Stimulated activated CD4-positive, alpha-beta T cell treated with anti-CD3 and anti-CD28 coated beads, Interleukin-12 subunit alpha, Interleukin-12 subunit beta, amount 100 ng/mL, for 48 hours (primary cell): Measurements from ENCODE around the gene PTCH1.

Experiments
- DNase-seq, 3 donors: peaks; one replicate each; pipeline ENCODE4 v3.0.0-alpha.2; 2020; ENCODE audit warnings: low read depth in 2 of 3, low spot score in 1 of 3

Gene PTCH1

DNA sequence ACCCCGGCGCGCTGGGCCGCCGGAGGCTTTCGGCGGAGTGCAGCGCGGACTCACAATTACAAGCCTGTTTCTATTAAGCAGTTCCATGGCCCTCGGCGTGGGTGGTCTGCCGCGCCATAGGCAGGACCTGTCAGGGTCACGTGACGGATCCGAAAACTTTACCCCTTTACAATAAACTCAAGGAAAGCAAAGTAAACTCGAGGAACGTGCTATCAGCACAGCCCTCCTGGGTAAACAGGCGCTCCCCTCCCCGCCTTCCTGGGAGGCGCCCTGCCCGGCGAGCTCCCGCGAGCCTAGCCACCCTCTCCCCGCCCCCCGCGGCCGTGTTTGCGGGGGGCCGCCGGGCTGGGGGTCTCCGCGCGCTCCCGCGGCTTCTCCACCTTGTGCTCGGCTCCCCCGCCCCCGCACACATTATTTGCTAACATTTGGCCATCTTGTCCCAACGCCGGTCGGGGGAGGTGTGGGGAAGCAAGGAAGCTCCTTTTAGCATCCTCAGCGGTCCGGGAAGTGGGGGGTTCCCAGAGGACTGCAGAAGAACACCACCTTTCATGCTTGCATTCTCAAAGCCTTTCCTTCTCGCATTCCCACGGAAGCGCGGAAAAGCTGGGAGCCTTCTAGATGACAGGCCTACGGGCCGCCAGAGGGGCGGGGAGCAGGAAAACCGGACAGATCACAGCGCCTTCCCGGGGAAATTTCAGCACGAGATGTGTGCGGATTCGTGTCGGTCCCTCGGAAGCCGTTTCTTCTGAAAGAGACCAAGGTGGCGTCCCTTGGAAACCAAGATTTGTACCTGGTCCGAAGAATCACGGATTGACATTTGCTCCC, at the start of gene PTCH1:
PTCH1 (minus strand) TSS at position 238 of the 825 bp plus-strand sequence.
- DNase-seq = peak in 1 of 3 donors; percentile 28

DNA sequence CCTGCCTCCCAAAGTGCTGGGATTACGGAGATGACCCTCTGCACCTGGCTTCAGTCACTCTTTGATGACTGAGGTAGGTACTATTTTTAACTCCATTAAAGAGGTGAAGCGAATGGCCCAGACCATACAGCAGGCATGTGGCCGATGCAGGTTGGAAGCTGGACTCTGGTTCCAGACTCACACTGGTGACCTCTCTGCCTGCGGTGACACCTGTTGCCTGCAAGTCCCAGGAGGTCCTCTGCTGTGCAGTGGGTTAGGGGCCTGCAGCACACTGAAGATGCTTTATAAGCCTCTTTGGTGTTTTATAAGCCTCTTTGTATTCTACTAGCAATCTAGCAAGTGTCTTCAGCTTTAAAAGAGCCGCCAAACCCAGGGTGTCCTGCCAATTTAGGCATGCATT, 49.2 kb upstream of the PTCH1 start:
- DNase-seq = no peak

DNA sequence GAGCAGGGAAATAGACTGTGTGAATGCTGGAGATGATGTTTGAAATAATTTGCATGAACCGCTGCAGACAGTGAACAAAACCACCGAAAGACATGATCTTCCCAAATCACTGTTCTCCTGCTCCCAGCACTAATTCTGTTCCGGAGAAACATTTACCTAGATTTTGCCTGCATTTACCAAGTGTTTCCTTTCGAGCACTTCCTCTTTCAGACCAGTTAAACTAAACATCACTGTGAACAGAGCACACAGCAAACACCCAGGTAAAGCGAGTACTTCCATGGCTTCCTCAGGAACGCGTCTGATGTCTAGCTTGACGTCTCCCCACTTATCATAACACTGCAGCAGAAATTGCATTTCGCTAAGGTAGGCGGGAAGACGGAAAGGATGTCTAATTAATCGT, 45.1 kb upstream of the PTCH1 start:
- no peak for DNase-seq

DNA sequence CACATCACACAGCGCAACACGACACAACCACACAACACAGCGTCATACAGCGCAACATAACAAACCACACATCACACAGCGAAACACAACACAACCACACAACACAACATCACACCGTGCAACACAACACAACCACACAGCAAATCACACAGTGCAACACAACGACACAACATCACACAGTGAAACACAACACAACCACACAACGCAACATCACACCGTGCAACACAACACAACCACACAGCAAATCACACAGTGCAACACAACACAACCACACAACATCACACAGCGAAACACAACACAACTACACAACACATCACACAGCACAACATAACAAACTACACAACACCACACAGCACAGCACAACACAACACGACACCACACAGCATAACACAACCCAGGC, 40.4 kb upstream of the PTCH1 start:
- no peak for DNase-seq

DNA sequence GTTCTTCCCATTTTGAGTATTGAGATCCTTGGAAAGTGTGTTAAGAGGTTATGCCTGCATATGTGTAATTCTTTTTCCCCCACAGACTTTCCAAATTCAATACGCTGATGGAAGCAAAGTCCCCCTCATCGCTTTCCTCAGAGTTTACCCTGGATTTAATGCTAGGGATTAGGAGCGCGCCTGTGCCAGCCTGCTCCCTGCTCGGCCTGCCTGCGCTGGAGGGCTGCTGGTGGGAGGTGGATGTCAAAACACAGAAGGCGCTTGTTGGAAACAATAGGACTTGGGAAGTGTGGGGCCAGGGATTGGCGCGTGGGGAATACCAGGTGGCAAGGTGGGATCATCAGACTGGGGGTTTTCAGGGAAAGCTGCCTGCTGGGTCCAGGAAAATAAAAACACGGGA, 39.8 kb upstream of the PTCH1 start:
- DNase-seq = no peak

DNA sequence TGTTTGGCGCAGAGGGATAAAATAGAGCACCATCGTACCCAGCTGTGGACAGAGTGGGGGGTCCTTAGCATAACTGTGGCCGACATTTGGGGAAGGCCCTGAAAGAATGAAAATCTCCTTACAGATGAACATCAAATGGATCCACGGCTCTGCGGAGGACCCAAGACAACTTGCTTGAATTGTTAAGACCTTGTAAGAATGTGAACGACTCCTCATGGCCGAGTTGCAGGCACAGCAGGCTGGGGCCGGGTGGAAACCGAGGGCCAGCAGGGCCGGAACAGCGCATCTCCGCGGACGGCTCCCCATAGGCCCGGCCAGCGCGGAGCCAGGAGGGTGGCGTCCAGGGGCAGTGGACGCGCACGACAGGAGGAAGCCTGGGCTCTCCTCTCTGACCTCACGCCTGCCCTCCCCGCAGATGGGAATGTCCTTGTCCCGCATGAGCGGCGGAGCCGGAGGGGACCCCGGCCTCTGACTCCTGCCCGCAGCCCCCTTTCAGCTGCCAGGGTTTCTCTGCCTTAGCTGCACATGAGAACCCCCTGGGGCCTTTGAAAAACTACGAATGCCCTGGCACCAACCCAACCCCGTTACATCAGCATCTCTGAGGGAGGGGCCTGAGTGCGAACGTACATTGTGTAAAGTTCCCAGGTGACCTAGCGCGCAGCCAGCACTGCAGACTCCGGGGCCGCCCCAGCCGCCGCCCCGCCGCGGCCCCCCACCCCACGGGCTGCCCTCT, 36.2 kb upstream of the PTCH1 start:
- no peak for DNase-seq

DNA sequence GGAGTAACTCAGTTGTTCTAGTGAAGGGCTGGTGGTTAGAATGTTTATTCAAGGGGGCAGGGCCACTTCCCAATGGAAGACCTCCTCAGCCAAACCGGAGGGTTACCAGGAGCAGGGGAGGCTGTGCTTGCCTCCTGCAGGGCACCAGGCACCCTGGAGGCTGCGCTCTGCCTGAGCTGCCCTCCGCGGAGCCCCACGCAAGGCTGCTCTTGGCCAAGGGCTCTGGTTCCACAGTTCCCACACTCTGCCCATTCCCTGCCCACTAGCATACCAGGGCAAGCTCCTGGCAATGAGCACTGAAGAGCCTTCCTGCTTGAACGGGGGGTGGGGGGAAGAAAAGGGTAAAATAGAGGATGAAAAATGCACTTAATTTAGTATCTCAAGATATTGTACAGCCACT, 35.5 kb upstream of the PTCH1 start:
- DNase-seq = no peak

DNA sequence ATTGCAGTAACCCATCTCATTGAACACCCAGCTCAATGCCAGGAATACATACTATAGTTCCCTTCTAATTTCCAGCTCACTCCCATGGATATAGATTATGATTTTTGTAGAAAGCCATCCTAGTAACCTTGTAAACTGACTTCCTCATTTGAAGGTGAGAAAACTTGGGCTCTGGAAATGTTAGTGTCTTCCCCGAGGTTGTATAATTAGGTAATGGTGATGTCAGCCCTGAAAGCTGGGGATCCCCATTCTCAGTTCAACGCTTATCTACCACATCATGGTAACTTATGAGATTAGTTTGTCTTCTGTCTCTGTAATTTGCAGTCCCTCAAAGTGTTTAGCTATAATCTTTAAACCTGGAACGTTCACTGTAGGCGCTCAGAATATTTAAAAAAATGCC, 34.6 kb upstream of the PTCH1 start:
- no peak for DNase-seq

DNA sequence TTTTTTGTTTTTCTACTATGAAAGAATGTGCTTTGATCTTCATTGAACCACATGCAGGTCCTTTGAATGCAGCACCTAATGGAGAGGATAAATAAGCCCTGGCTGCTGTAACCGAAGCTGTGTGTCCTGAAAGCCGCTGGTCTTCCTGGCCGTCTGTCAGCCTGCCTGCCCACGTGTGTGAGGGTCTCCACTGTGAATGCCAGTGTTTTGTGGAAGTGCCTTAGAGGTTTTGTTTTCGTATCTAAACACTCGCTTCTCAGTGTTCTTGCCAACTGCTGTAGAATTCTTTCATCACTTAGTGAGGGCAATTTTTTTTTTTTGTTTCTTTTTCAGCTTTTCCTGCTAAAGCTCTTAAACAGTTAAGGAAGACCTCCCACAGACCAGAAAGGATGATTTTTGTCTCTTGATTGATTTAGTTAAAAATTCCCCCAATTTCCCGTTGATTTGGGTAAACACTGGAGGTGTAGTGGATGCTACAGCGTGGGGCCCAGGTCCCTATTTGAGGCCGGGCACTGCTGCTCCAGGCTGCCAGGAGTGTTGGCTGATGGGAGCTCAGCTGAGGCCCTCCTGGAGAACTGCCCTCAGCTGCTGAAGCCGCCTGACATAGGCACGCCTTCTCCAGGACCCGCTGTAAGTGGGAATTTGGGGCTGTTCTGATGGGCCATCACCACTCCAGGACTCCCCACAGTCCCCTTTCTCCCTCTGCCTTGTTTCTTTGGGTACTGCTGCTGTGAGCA, 29.2 kb upstream of the PTCH1 start:
- no peak for DNase-seq

DNA sequence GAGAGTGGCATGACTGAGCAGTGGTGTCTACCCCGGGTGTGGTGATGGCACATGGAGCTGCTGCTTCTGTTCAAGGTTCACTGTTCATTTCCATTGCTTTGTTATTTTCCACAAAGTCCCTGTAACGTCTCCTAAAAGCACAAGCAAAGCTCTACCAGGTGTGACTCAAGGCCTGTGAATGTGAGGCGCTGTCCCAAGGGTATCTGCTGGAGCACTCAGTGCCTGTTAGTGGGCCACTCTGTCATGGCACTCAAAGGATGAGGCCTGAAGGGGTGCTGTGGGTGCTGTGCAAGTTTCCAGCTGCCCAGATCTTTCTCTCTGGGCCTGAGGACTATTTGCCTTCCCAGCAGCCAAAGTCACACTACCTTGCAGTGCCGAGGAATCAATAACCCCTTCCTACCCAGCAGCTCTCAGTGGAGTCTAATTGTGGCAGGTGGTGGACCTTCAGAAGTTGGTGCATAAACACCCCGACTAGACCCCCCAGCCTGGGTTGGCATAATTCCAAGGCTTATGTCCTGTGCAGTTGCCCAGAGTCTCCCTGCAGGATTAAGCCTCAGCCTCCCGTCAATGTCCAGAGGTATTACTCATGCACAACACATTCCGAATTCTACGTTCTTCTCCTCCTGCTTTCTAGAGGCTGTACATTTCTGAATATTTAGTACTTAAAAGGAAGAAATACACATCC, 17.4 kb upstream of the PTCH1 start:
- DNase-seq = no peak

DNA sequence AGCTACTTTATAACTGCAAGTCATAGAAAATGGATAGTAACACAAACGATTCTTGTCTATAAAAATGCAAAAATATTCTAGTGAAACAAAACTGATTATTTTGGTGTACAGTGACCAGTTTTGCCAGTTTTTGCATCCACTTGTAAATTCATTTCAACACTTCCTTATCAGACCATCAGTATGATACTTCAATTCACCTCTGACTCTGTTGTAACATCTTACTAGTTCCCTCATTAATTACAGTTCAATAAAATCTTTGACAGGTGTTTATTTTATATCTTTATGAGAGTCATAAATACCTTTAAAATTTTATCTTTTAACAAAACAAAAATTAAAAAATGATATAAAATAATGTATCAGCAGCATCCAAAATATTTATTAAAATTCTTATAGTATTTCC, 13.1 kb upstream of the PTCH1 start:
- DNase-seq = no peak

DNA sequence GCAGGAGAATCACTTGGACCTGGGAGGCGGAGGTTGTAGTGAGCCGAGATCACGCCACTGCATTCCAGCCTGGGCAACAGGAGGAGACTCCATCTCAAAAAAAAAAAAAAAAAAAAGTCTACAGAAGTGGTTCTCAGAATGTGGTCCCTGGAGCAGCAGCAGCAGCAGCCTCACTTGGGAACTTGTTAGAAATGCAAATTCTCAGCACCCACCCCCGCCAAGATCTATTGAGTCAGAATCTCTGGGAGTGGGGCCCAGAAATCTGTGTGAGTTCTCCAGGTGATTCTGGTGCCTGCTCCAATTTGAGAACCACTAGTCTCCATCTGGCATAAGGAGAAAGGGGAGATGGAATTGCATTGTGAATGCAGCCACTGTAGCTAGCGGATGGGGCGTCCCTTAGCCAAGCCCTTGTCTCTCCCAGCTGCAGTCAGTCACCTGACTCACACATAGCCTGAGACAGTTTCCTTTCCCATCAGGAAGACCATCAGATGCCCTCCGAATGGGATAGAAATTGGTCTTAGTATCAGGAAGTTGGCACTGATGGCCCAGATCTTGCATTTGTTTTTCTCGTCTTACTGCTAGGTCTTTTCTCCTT, 12.2 kb upstream of the PTCH1 start:
- DNase-seq = no peak

DNA sequence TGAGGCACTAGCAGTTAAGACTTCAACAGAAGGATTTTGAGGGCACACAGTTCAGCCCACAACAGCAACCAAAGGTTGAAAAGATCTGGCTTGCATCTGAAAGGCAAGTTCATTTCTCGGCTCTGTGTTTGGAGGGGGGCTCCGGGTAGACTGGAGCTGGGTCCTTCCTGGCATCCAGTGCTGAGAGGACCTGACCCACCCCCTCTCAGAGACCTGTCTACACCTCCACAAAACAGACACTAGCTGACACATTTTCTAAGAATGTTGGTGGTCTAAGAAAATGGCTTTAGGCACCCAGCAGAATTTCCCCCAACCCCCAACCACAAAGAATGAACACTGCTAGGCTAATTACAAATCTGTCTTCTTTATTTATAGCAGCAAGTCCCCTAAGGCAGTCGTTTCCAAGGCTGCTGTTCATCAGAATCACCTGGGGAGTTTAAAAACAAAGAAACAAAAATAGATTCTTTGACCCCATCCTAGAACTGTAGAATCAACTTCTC, 6.2 kb upstream of the PTCH1 start:
- DNase-seq = no peak

DNA sequence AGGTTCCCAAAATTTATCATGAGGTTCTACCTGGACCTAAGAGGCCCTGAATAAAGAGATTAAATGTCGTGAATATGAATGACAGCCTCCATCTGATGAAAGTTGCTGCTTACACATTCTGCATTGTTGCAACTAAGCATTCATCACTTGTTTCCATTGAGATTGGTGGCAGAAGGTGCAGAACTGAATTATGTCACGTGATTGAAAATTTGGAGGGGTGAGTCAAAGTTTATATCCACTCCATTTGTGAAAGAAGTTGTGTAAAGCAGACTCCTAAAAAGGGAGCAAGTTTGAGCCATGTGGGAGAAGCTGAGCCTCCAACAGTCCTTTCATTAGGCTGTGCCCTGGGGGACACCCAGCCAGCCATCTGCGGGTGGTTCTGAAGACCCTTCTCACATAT, 4.9 kb upstream of the PTCH1 start:
- DNase-seq = no peak

DNA sequence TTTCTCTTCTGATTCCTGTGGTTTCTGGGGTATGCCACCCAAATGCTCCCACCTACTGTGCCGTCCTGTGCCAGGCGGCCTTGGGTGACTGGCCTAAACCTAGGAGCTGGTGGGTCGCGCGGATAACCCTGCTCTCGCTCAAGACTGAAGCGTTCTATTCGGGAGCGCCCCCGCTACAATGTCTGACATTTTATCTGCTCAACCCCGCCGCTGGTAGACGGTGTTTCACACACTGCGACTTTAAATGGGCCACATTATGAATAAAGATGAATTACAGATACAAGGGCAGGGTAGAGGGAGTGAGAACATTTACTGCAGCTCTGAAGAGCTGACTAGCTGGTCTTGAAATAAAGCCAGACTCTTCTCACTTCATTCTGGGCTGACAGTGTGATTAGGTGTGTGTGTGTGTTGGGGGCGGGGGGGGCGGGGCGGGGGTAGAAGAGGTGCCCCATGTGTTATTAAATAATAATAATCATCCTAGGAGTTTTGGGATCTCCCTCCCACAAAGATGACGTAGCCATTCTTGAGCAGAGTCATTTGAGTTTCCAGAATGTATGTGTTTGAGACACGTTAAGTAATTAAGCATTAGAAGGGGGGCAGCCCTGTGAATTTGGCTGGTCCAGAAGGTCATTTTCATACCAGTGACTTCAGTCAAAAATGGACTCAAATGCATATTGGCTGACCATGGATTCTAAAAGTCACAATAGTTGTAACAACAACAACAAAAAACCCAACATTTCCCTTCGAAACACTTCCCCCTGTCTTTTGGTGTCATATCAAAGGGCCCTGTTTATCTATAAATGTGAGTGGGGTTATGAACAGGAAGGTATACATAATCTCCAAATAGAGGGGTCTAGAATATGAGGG, 1.0 kb upstream of the PTCH1 start:
- no peak for DNase-seq

DNA sequence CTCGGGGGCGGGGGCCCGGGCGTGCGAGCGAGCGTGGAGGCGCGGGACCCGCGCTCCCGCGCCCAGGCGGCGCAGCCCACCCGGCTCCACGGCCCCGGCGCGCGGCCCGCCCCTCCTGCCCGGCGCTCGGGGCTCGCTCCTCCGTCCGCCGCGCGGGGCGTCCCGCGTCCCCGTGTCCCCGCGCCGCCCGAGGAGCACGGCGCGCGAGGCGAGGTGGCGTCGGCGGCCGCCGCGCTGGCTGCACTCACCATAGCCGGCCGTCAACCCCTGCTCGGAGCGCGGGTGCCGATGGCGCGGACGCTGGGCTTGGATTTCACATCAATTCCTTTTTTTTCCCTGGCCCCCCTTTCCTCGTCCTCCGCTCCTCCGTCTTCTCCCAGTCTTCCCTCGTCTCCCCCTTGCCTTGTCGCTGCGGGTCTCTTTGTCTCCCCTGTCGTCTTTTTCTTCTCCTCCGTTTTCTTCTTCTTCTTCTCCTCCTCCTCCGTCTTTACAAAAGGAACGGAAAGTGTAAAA, 494 bp downstream of the PTCH1 start:
- DNase-seq = no peak

DNA sequence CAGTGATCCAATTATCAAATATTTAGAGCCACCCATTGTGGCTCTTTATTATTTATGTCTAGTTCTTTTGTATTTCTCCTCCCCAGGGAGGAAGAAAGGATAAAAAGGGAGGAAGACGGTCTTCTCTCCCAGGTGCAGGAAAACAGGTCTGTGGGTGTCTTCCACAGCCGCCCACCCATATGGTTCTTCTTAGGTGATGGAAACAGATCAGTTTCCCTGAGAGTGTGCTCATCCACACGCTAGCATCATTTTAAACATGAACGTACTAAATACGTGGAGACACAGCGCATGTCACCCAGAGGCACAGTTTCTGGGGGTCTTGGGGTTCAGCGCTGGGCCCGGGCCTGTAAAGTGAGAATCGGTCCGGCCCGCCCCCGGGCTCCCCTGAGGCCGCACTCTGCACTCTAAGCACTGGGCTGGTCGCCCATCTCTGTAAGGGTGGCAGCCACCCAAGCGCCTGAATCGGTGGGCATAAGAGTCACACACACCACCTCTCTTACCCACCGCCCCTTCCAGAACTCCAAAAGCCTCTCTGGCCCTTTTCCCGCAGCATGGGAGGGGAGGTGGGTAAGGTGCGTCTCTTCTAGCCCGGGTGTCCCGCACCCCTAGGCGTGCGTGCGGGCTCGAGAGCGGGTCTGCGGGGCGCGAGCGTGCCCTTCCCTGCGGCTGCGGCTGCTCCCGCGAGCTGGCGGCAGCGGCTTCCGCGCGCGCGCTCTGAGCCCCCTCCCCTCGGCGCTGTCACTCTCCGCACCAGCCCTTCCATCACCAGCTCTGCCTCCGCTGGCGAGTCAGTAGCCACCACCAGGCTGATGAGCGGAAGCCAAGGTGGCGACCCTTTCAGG, 1.3 kb downstream of the PTCH1 start:
- peak in 1 of 3 donors; percentile 27 for DNase-seq

DNA sequence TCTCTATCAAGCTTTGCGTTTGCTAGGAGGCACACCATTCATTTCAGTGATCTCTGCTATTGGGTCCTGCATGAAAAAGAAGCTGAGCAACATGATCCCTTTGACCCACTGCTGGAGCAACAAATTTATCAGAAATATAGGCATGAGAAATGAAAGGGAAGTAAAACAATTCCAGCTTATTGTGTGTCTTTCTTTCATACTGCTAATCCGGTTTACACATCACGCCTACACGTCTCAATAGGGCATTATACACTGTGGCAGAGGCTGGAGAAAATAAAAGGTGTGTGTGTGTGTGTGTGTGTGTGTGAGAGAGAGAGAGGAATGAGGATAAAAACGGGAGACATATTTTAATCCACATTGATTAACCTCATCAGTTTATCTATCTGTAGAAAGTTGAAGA, 2.4 kb downstream of the PTCH1 start:
- DNase-seq = no peak

DNA sequence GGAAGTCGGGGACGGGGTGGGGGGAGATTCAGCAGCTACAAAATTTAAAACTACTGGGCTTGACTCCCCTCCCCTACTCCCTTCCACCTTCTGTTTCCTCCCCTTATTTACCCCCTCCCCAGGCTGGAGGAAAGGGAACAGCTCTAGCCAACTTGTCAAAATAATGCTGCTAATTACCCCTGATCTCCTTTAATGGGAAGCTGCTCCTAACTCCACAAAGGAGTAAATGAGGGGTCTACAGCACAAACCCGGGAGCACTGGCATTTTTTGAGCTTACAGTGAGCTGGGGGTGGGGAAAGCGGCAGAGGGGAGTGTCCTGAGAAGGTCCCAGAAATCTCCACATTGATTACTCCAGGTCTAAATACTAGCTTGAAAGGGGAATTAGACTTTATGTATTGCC, 3.1 kb downstream of the PTCH1 start:
- no peak for DNase-seq
